Measurements from ENCODE around the gene NKX3-2.

- no peak for TF ChIP-seq SP2 (tag by site-specific recombination; IDR thresholded peaks at IDR 0.05)
- no peak for TF ChIP-seq YY1 (tag by site-specific recombination; IDR thresholded peaks at IDR 0.05)
- TF ChIP-seq CTCF (tag by site-specific recombination; IDR thresholded peaks at IDR 0.05), result no peak
- no peak for TF ChIP-seq MZF1 (tag by site-specific recombination; IDR thresholded peaks at IDR 0.05; ENCODE audit: borderline replicate concordance)
- TF ChIP-seq, protein P1, sequence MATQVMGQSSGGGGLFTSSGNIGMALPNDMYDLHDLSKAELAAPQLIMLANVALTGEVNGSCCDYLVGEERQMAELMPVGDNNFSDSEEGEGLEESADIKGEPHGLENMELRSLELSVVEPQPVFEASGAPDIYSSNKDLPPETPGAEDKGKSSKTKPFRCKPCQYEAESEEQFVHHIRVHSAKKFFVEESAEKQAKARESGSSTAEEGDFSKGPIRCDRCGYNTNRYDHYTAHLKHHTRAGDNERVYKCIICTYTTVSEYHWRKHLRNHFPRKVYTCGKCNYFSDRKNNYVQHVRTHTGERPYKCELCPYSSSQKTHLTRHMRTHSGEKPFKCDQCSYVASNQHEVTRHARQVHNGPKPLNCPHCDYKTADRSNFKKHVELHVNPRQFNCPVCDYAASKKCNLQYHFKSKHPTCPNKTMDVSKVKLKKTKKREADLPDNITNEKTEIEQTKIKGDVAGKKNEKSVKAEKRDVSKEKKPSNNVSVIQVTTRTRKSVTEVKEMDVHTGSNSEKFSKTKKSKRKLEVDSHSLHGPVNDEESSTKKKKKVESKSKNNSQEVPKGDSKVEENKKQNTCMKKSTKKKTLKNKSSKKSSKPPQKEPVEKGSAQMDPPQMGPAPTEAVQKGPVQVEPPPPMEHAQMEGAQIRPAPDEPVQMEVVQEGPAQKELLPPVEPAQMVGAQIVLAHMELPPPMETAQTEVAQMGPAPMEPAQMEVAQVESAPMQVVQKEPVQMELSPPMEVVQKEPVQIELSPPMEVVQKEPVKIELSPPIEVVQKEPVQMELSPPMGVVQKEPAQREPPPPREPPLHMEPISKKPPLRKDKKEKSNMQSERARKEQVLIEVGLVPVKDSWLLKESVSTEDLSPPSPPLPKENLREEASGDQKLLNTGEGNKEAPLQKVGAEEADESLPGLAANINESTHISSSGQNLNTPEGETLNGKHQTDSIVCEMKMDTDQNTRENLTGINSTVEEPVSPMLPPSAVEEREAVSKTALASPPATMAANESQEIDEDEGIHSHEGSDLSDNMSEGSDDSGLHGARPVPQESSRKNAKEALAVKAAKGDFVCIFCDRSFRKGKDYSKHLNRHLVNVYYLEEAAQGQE (tag by site-specific recombination; IDR thresholded peaks at IDR 0.05), result no peak
- TF ChIP-seq ZNF549 (tag by site-specific recombination; IDR thresholded peaks at IDR 0.05), result no peak
- no peak for TF ChIP-seq ZBTB1 (tag by site-specific recombination; IDR thresholded peaks at IDR 0.05)
- no peak for TF ChIP-seq ZNF146 (tag by site-specific recombination; IDR thresholded peaks at IDR 0.05)
- no peak for TF ChIP-seq MYNN (tag by site-specific recombination; IDR thresholded peaks at IDR 0.05; ENCODE audit: borderline replicate concordance)
- no peak for TF ChIP-seq ZNF274 (IDR thresholded peaks at IDR 0.05; ENCODE audit: low read length)
- no peak for TF ChIP-seq ZNF274 (tag by site-specific recombination; IDR thresholded peaks at IDR 0.05; ENCODE audit: borderline replicate concordance)
- TF ChIP-seq ZNF292 (tag by site-specific recombination; IDR thresholded peaks at IDR 0.05; ENCODE audit: borderline replicate concordance, low read depth), result no peak
These were observed 10.5 kb downstream of the NKX3-2 start for GRCh38 chr4:13533670-13534343.
